ENCODE results near the gene TNFRSF1A. TPM values are rescaled to one million over a fixed set of nuclear protein-coding genes. Genes with fewer than 3 reads are reported as not detected.

Gene TNFRSF1A
- polyA plus RNA-seq, 1 donor (not counting 4 experiments of a cell fraction or from before 2014, with no cell fraction given) = 101 TPM

GRCh38 chr12:6354495-6355393 is 12.9 kb upstream of the TNFRSF1A start:
- dilution Hi-C loops (cut with MboI; ENCODE audit: extremely low pct_ligation_motif_present, low sequenced_read_pairs) = no loop called here
- Histone ChIP-seq H3K9ac (ENCODE audit: control insufficient read depth, extremely low read depth, insufficient read depth, low read length) (no peak overlapping the region), H3K36me3 (ENCODE audit: control insufficient read depth in 2 of 2, extremely low read depth in 1 of 2, insufficient read depth in 2 of 2, low read length in 2 of 2) (peaks cover 0 to 2% of the 10 kb centered on the region in 2 experiments), H3K79me2 (ENCODE audit: control insufficient read depth, insufficient read depth, low read length) (no peaks in the 10 kb centered on the region), H3K9me1 (ENCODE audit: control insufficient read depth, extremely low read depth, insufficient read depth, low read length) (peaks cover 4% of the 10 kb centered on the region), H3K27me3 (ENCODE audit: control insufficient read depth, extremely low read depth, insufficient read depth, low read length) (no peaks in the 10 kb centered on the region), H3K27ac (ENCODE audit: control insufficient read depth, insufficient read depth, low read length) (no peak overlapping the region), H3K4me1 (ENCODE audit: control insufficient read depth, extremely low read depth, insufficient read depth, low read length) (no peaks in the 10 kb centered on the region), H2AFZ (ENCODE audit: control insufficient read depth, low read length) (no peak overlapping the region), H3K9me3 (ENCODE audit: control insufficient read depth, low read depth, low read length) (no peaks in the 10 kb centered on the region), H4K20me1 (ENCODE audit: control insufficient read depth, extremely low read depth, insufficient read depth, low read length) (no peaks in the 10 kb centered on the region), H3K4me2 (ENCODE audit: control insufficient read depth, extremely low read depth, insufficient read depth, low read depth, low read length) (no peak overlapping the region), H3K4me3 (ENCODE audit: control insufficient read depth in 2 of 3, extremely low read depth in 1 of 3, insufficient read depth in 2 of 3, low read depth in 1 of 3, low read length in 3 of 3) (no peak overlapping the region)
- FAIRE-seq (no peak), DNase-seq (ENCODE audit: low read depth, low spot score) (no peak)
- no peak for TF ChIP-seq EZH2 (IDR thresholded peaks at IDR 0.05; ENCODE audit: low read length)
- no peak for TF ChIP-seq CTCF (optimal IDR thresholded peaks at IDR 0.05 in 1 of 3, IDR thresholded peaks at IDR 0.05 in 1 of 3, conservative IDR thresholded peaks at IDR 0.05 in 1 of 3; ENCODE audit: extremely low read depth in 1 of 3, insufficient read depth in 2 of 3, low read length in 3 of 3)

DNA sequence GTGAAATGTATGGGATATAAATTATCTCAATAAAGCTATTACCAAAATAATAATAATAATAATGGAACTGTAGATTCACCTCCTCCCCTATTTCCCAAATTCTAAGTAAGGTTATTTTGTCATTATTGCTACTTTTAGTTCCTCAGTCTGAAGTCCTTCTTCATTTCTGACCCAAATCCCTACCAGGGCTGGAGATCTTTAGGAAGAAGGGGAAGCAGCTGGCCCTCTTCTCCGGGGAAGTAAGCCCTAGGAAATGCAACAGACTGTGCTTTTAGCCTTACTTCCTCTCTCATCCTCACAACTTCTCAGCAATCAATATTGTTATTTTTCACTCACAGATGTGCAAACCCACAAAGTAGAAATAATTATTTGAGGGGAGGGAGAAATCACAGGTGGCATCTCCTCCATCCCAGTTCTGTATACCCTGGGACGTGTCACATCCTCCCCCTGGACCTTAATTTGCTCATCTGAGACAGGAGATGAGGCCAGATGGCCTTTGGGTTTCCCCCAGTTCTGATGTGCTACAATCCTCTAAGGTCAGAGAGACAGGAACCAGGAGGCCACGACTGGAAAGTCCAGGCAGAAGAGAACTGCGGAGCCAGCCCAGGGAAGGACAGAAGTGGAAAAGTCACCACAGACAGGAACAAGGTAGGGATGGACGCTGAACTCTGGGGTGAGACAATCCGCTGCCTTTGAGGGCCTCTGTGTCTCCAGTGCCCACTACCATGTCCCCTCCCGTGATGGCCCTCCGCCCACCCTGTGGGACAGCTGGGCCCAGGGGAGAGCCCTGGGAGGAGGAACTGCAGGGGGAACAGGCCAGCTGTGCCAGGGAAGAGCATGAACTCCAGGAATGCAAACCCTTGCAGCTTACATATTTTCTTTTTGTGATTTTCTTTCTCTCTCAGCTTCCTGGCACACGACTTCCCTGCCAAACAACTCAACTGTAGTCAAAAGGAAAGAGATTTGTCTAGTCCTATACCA is 10.6 kb upstream of the TNFRSF1A start:
- DNase-seq (ENCODE audit: low read depth, low spot score) (no peak), FAIRE-seq (no peak)
- no peaks in the 10 kb centered on the region for H3K4me1 ChIP-seq (ENCODE audit: control insufficient read depth, extremely low read depth, insufficient read depth, low read length)
- H3K4me3 ChIP-seq (ENCODE audit: control insufficient read depth in 2 of 3, extremely low read depth in 1 of 3, insufficient read depth in 2 of 3, low read depth in 1 of 3, low read length in 3 of 3) = no peak overlapping the region
- no peaks in the 10 kb centered on the region for H3K27me3 ChIP-seq (ENCODE audit: control insufficient read depth, extremely low read depth, insufficient read depth, low read length)
- dilution Hi-C loops (cut with MboI; ENCODE audit: extremely low pct_ligation_motif_present, low sequenced_read_pairs) = no loop called here
- no peak overlapping the region for H3K27ac ChIP-seq (ENCODE audit: control insufficient read depth, insufficient read depth, low read length)
- H3K79me2 ChIP-seq (ENCODE audit: control insufficient read depth, insufficient read depth, low read length) = no peaks in the 10 kb centered on the region
- H4K20me1 ChIP-seq (ENCODE audit: control insufficient read depth, extremely low read depth, insufficient read depth, low read length) = no peaks in the 10 kb centered on the region
- no peak overlapping the region for H3K9ac ChIP-seq (ENCODE audit: control insufficient read depth, extremely low read depth, insufficient read depth, low read length)
- H3K9me3 ChIP-seq (ENCODE audit: control insufficient read depth, low read depth, low read length) = no peaks in the 10 kb centered on the region
- H3K9me1 ChIP-seq (ENCODE audit: control insufficient read depth, extremely low read depth, insufficient read depth, low read length) = peaks cover 4% of the 10 kb centered on the region
- H2AFZ ChIP-seq (ENCODE audit: control insufficient read depth, low read length) = no peak overlapping the region
- no peak overlapping the region for H3K4me2 ChIP-seq (ENCODE audit: control insufficient read depth, extremely low read depth, insufficient read depth, low read depth, low read length)
- H3K36me3 ChIP-seq (ENCODE audit: control insufficient read depth in 2 of 2, extremely low read depth in 1 of 2, insufficient read depth in 2 of 2, low read length in 2 of 2) = peaks cover 0 to 2% of the 10 kb centered on the region in 2 experiments
- TF ChIP-seq EZH2 (IDR thresholded peaks at IDR 0.05; ENCODE audit: low read length) (no peak), CTCF (optimal IDR thresholded peaks at IDR 0.05 in 1 of 3, IDR thresholded peaks at IDR 0.05 in 1 of 3, conservative IDR thresholded peaks at IDR 0.05 in 1 of 3; ENCODE audit: extremely low read depth in 1 of 3, insufficient read depth in 2 of 3, low read length in 3 of 3) (no peak)

All from keratinocyte (primary cell).